Measurements from ENCODE around the gene FANCF.

Gene FANCF

GRCh38 chr11:22640862-22641261, 15.2 kb upstream of the FANCF start:
- Histone ChIP-seq H3K9me3 (replicated peaks; ENCODE audit: insufficient read depth, low read length) (no peaks in the 10 kb centered on the region), H3K27ac (ENCODE audit: low read length) (no peak overlapping the region), H4K20me1 (ENCODE audit: insufficient read depth, low read length) (no peaks in the 10 kb centered on the region), H3K4me2 (ENCODE audit: low read depth, low read length) (no peak overlapping the region), H3K36me3 (replicated peaks; ENCODE audit: insufficient read depth, low read length) (no peaks in the 10 kb centered on the region), H2AFZ (ENCODE audit: low read length) (no peak overlapping the region), H3K4me1 (ENCODE audit: low read length) (peaks cover 6% of the 10 kb centered on the region), H3K9ac (ENCODE audit: low read length) (no peak overlapping the region), H3F3A (ENCODE audit: insufficient read depth, low read length) (peaks cover 7% of the 10 kb centered on the region), H3K4me3 (ENCODE audit: low read length) (no peak overlapping the region), H3K79me2 (ENCODE audit: low read length) (peaks cover 13% of the 10 kb centered on the region), H3K27me3 (replicated peaks; ENCODE audit: insufficient read depth, low read length) (no peaks in the 10 kb centered on the region), H3K9me2 (replicated peaks; ENCODE audit: insufficient read depth, low read length) (no peaks in the 10 kb centered on the region)
- TF ChIP-seq CTCF (IDR thresholded peaks at IDR 0.05; ENCODE audit: low read length) = no peak
- no peak for TF ChIP-seq EZH2 (optimal IDR thresholded peaks at IDR 0.05; ENCODE audit: low read depth, low read length)
- no peak for TF ChIP-seq EZH2phosphoT487 (IDR thresholded peaks at IDR 0.05; ENCODE audit: low read length)
- DNase-seq = no peak

- no peak for DNase-seq
- Histone ChIP-seq H3K27ac (ENCODE audit: low read length) (peak overlapping the region; percentile 80), H4K20me1 (ENCODE audit: insufficient read depth, low read length) (no peaks in the 10 kb centered on the region), H3K4me2 (ENCODE audit: low read depth, low read length) (peak overlapping the region; percentile 45), H3K79me2 (ENCODE audit: low read length) (peaks cover 35% of the 10 kb centered on the region), H3K9me3 (replicated peaks; ENCODE audit: insufficient read depth, low read length) (no peaks in the 10 kb centered on the region), H3K4me1 (ENCODE audit: low read length) (peaks cover 37% of the 10 kb centered on the region), H3F3A (ENCODE audit: insufficient read depth, low read length) (peaks cover 30% of the 10 kb centered on the region), H3K9me2 (replicated peaks; ENCODE audit: insufficient read depth, low read length) (no peaks in the 10 kb centered on the region), H2AFZ (ENCODE audit: low read length) (peak overlapping the region; percentile 22), H3K9ac (ENCODE audit: low read length) (peak overlapping the region; percentile 38; the same call in 1 of the 2 replicates), H3K27me3 (replicated peaks; ENCODE audit: insufficient read depth, low read length) (no peaks in the 10 kb centered on the region), H3K4me3 (ENCODE audit: low read length) (peak overlapping the region; percentile 34), H3K36me3 (replicated peaks; ENCODE audit: insufficient read depth, low read length) (no peaks in the 10 kb centered on the region)
- TF ChIP-seq EZH2phosphoT487 (IDR thresholded peaks at IDR 0.05; ENCODE audit: low read length) (no peak), EZH2 (optimal IDR thresholded peaks at IDR 0.05; ENCODE audit: low read depth, low read length) (no peak), CTCF (IDR thresholded peaks at IDR 0.05; ENCODE audit: low read length) (no peak)
Measured at GRCh38 chr11:22635689-22636088, 10.1 kb upstream of the FANCF start.

- peaks cover 30% of the 10 kb centered on the region for H3F3A ChIP-seq (ENCODE audit: insufficient read depth, low read length)
- no peak for TF ChIP-seq EZH2phosphoT487 (IDR thresholded peaks at IDR 0.05; ENCODE audit: low read length)
- TF ChIP-seq EZH2 (optimal IDR thresholded peaks at IDR 0.05; ENCODE audit: low read depth, low read length) = no peak
- no peak for TF ChIP-seq CTCF (IDR thresholded peaks at IDR 0.05; ENCODE audit: low read length)
- H3K36me3 ChIP-seq (replicated peaks; ENCODE audit: insufficient read depth, low read length) = no peaks in the 10 kb centered on the region
- H3K27ac ChIP-seq (ENCODE audit: low read length) = peak overlapping the region; percentile 80
- H2AFZ ChIP-seq (ENCODE audit: low read length) = peak overlapping the region; percentile 22; the same call in 1 of the 2 replicates
- H3K4me2 ChIP-seq (ENCODE audit: low read depth, low read length) = peak overlapping the region; percentile 45
- H3K27me3 ChIP-seq (replicated peaks; ENCODE audit: insufficient read depth, low read length) = no peaks in the 10 kb centered on the region
- no peaks in the 10 kb centered on the region for H3K9me2 ChIP-seq (replicated peaks; ENCODE audit: insufficient read depth, low read length)
- H3K9me3 ChIP-seq (replicated peaks; ENCODE audit: insufficient read depth, low read length) = no peaks in the 10 kb centered on the region
- peak overlapping the region; percentile 38; the same call in 1 of the 2 replicates for H3K9ac ChIP-seq (ENCODE audit: low read length)
- no peaks in the 10 kb centered on the region for H4K20me1 ChIP-seq (ENCODE audit: insufficient read depth, low read length)
- peaks cover 35% of the 10 kb centered on the region for H3K79me2 ChIP-seq (ENCODE audit: low read length)
- peaks cover 37% of the 10 kb centered on the region for H3K4me1 ChIP-seq (ENCODE audit: low read length)
- DNase-seq = peak; percentile 90
- H3K4me3 ChIP-seq (ENCODE audit: low read length) = peak overlapping the region; percentile 34; the same call in 1 of the 2 replicates
Measured at GRCh38 chr11:22634897-22635629, 9.4 kb upstream of the FANCF start.

Measured in MM.1S (cell line).